Measurements from ENCODE around the gene SPATA46.

SPATA46 gene

DNA sequence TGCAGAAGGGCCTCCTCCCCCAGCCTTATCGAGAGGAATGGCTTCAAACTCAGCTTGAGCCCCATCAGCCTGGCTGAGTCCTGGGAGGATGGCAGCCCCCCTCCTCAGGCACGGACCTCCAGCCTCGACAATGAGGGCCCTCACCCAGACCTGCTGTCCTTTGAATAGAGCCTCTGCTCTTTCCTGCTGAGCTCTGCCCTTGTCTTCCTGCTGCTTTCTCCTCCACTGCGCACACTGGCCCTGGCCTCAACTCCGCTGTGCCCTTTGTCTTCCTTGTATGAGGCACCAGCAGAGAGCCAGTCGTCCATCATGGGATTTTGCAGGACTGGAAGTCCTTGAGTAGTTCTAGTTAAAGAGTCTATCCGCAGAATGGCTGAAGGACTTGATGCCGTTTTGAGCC, 6.9 kb upstream of the SPATA46 start:
- Histone ChIP-seq H3K9me3 (ENCODE audit: control insufficient read depth, low read depth, low read length) (no peaks in the 10 kb centered on the region), H3K36me3 (ENCODE audit: control insufficient read depth, low read depth, low read length) (peaks cover 3% of the 10 kb centered on the region), H3K27me3 (ENCODE audit: control insufficient read depth, insufficient read depth, low read length) (no peaks in the 10 kb centered on the region), H3K9ac (ENCODE audit: low read length) (no peak overlapping the region), H3K4me1 (ENCODE audit: control insufficient read depth, low read depth, low read length) (peaks cover 4% of the 10 kb centered on the region), H3K27ac (ENCODE audit: low read length) (no peak overlapping the region), H3K4me3 (ENCODE audit: low read length) (no peak overlapping the region)

DNA sequence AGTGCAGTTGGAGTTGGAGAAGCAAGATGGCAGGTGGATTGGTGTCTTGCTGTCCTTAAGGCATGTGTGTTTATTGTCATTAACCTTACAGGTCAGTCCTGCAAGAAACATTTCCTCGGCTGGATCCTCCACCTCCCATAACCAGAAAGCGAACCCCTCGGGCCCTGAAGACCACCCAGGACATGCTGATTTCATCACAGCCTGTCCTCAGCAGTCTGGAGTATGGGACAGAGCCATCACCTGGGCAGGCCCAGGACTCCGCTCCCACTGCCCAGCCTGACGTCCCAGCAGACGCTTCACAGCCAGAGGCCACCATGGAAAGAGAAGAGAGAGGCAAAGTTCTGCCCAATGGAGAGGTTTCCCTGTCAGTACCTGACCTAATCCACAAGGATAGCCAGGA, 6.4 kb upstream of the SPATA46 start:
- Histone ChIP-seq H3K9ac (ENCODE audit: low read length) (no peak overlapping the region), H3K27ac (ENCODE audit: low read length) (no peak overlapping the region), H3K4me1 (ENCODE audit: control insufficient read depth, low read depth, low read length) (peaks cover 4% of the 10 kb centered on the region), H3K36me3 (ENCODE audit: control insufficient read depth, low read depth, low read length) (peaks cover 3% of the 10 kb centered on the region), H3K4me3 (ENCODE audit: low read length) (no peak overlapping the region), H3K27me3 (ENCODE audit: control insufficient read depth, insufficient read depth, low read length) (no peaks in the 10 kb centered on the region), H3K9me3 (ENCODE audit: control insufficient read depth, low read depth, low read length) (no peaks in the 10 kb centered on the region)

DNA sequence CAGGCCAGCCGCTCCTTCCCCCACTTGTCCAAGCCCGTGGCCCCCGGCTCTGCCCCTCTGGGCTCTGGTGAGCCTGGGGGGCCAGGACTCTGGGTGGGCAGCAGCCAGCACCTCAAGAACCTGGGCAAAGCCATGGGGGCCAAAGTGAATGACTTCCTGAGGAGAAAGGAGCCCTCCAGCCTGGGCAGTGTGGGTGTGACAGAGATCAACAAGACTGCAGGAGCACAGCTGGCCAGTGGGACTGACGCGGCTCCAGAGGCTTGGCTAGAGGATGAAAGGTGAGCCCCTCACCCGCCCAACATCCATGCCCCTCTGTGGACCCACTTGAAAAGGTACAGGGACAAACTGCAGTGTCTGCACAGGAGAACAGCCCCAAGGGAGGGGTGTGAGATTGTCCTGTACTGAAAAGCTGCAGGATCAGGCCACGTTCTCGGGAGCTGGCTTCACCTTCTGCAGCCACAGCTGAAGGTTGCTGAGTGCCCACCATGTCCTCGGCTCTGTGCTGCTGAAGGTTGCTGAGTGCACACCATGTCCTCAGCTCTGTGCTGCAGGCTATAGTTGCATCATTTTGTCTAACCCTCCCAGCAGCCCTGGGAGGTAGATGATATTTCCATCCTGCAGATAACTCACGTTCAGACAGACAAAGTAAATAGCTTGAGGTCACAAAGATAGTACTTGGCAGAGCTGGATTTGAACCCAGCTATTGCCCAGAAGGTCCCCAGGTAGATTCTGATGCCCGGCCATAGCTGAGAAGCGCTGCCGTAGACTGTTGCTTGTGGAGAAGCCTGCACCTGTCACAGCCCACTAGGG, 5.5 kb upstream of the SPATA46 start:
- Histone ChIP-seq H3K27ac (ENCODE audit: low read length) (no peak overlapping the region), H3K4me3 (ENCODE audit: low read length) (no peak overlapping the region), H3K4me1 (ENCODE audit: control insufficient read depth, low read depth, low read length) (no peaks in the 10 kb centered on the region), H3K9ac (ENCODE audit: low read length) (no peak overlapping the region), H3K27me3 (ENCODE audit: control insufficient read depth, insufficient read depth, low read length) (no peaks in the 10 kb centered on the region), H3K9me3 (ENCODE audit: control insufficient read depth, low read depth, low read length) (no peaks in the 10 kb centered on the region), H3K36me3 (ENCODE audit: control insufficient read depth, low read depth, low read length) (peaks cover 3% of the 10 kb centered on the region)

DNA sequence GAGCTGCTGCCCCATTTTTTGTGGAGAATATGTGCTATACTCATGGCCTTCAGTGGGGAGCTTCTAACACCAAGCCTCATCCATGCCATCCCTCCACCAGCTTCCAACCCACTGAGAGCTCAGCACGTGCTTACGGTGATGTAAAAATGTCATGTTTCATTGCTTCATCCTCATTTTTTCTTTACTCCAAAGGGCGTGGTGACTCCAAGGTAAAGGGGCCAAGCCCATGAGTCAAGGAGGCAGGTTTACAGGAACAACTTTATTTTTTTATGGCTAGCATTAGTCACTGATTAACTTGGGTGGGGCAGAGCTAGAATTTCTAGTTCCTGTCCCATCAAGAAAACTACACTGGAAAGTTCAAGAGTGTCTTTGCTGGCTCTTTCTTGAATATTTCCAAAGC, 4.7 kb upstream of the SPATA46 start, which contains the start of gene C1orf226:
Gene C1orf226 (plus strand): TSS at position 346 of the 400 bp plus-strand sequence. CDS start 174 bp downstream, outside the sequence.
- Histone ChIP-seq H3K4me3 (ENCODE audit: low read length) (no peak within 1 kb of the TSS), H3K36me3 (ENCODE audit: control insufficient read depth, low read depth, low read length) (peaks cover 3% of the 10 kb centered on the region), H3K4me1 (ENCODE audit: control insufficient read depth, low read depth, low read length) (no peaks in the 10 kb centered on the region), H3K27me3 (ENCODE audit: control insufficient read depth, insufficient read depth, low read length) (no peaks in the 10 kb centered on the region), H3K9me3 (ENCODE audit: control insufficient read depth, low read depth, low read length) (no peaks in the 10 kb centered on the region), H3K9ac (ENCODE audit: low read length) (no peak within 1 kb of the TSS), H3K27ac (ENCODE audit: low read length) (no peak within 1 kb of the TSS)

GRCh38 chr1:162380061-162380846, 3.6 kb upstream of the SPATA46 start:
- Histone ChIP-seq H3K9me3 (ENCODE audit: control insufficient read depth, low read depth, low read length) (no peaks in the 10 kb centered on the region), H3K9ac (ENCODE audit: low read length) (no peak overlapping the region), H3K27me3 (ENCODE audit: control insufficient read depth, insufficient read depth, low read length) (no peaks in the 10 kb centered on the region), H3K4me1 (ENCODE audit: control insufficient read depth, low read depth, low read length) (no peaks in the 10 kb centered on the region), H3K4me3 (ENCODE audit: low read length) (no peak overlapping the region), H3K27ac (ENCODE audit: low read length) (no peak overlapping the region), H3K36me3 (ENCODE audit: control insufficient read depth, low read depth, low read length) (peaks cover 3% of the 10 kb centered on the region)

DNA sequence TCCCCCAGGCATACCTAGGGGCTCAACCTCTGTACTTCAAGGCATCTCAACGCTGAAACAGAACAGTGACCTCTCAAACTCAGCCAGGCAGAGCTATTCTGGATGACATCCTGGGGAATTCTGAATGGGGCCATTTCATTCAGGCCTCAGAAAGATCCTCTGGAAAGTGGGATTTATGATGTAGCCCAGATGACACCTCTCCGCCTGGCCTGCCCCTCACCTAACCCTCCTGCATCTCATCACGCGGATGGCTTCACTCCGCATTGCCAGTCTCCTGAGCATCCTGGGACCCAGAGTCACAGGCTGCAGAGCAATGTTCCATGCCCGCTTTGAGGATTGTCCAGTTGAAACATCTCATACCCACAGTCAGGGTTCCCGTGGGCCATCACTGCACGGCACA, 1.2 kb downstream of the SPATA46 start:
- H3K36me3 ChIP-seq (ENCODE audit: control insufficient read depth, low read depth, low read length): no peaks in the 10 kb centered on the region
- no peak overlapping the region for H3K27ac ChIP-seq (ENCODE audit: low read length)
- H3K4me3 ChIP-seq (ENCODE audit: low read length): no peak overlapping the region
- no peaks in the 10 kb centered on the region for H3K4me1 ChIP-seq (ENCODE audit: control insufficient read depth, low read depth, low read length)
- no peaks in the 10 kb centered on the region for H3K9me3 ChIP-seq (ENCODE audit: control insufficient read depth, low read depth, low read length)
- no peaks in the 10 kb centered on the region for H3K27me3 ChIP-seq (ENCODE audit: control insufficient read depth, insufficient read depth, low read length)
- no peak overlapping the region for H3K9ac ChIP-seq (ENCODE audit: low read length)

DNA sequence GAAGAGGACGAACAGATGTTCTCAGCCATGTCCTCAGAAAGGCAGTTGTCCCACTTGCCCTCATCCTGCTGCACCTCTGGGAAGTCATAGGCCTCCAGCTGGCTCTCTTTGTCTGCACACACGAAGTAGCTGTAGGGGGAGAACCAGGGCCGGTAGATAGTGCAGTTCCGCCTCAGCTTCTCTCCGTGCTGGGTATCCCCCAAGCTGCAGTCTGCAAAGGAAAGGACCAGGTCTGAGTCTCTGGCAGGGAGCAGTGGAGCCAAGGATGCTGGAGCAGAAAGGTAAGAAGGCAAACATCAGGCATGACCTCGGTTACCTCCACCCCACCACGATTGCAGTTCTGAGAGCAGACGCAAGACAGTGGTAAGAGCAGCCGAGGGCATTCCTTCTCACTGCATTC, 2.2 kb downstream of the SPATA46 start:
- no peaks in the 10 kb centered on the region for H3K9me3 ChIP-seq (ENCODE audit: control insufficient read depth, low read depth, low read length)
- H3K4me3 ChIP-seq (ENCODE audit: low read length): no peak overlapping the region
- no peak overlapping the region for H3K27ac ChIP-seq (ENCODE audit: low read length)

GRCh38 chr1:162373541-162374260, 3.0 kb downstream of the SPATA46 start:
- H3K27ac ChIP-seq (ENCODE audit: low read length): no peak overlapping the region
- H3K9me3 ChIP-seq (ENCODE audit: control insufficient read depth, low read depth, low read length): no peaks in the 10 kb centered on the region
- H3K36me3 ChIP-seq (ENCODE audit: control insufficient read depth, low read depth, low read length): no peaks in the 10 kb centered on the region
- no peak overlapping the region for H3K9ac ChIP-seq (ENCODE audit: low read length)
- H3K4me3 ChIP-seq (ENCODE audit: low read length): no peak overlapping the region
- H3K27me3 ChIP-seq (ENCODE audit: control insufficient read depth, insufficient read depth, low read length): no peaks in the 10 kb centered on the region
- H3K4me1 ChIP-seq (ENCODE audit: control insufficient read depth, low read depth, low read length): no peaks in the 10 kb centered on the region

More for the DNA sequence above, 2.2 kb downstream of the SPATA46 start:
- H3K9ac ChIP-seq (ENCODE audit: low read length): no peak overlapping the region
- H3K27me3 ChIP-seq (ENCODE audit: control insufficient read depth, insufficient read depth, low read length): no peaks in the 10 kb centered on the region
- no peaks in the 10 kb centered on the region for H3K4me1 ChIP-seq (ENCODE audit: control insufficient read depth, low read depth, low read length)
- no peaks in the 10 kb centered on the region for H3K36me3 ChIP-seq (ENCODE audit: control insufficient read depth, low read depth, low read length)

DNA sequence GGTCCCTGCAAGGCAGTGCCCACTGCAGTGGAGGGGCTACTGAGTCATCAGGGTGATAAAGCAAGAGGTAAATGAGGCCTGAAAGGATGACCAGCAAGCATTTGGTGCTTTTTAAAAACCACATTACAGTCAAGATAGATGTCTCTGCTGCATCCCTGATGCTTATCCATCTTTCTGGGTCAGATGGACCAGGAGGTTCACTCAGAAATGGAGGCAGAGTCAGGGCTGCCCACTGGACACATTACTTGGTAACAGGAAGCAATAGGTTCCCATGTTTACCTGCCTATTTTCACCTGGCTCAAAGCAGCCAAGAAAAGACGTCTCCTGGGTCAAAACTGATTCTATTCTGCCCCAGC, 3.6 kb downstream of the SPATA46 start:
- no peaks in the 10 kb centered on the region for H3K27me3 ChIP-seq (ENCODE audit: control insufficient read depth, insufficient read depth, low read length)
- no peak overlapping the region for H3K9ac ChIP-seq (ENCODE audit: low read length)
- H3K4me3 ChIP-seq (ENCODE audit: low read length): no peak overlapping the region
- no peaks in the 10 kb centered on the region for H3K4me1 ChIP-seq (ENCODE audit: control insufficient read depth, low read depth, low read length)
- no peaks in the 10 kb centered on the region for H3K9me3 ChIP-seq (ENCODE audit: control insufficient read depth, low read depth, low read length)
- no peak overlapping the region for H3K27ac ChIP-seq (ENCODE audit: low read length)
- H3K36me3 ChIP-seq (ENCODE audit: control insufficient read depth, low read depth, low read length): no peaks in the 10 kb centered on the region

- Histone ChIP-seq H3K36me3 (ENCODE audit: control insufficient read depth, low read depth, low read length) (no peaks in the 10 kb centered on the region), H3K27me3 (ENCODE audit: control insufficient read depth, insufficient read depth, low read length) (no peaks in the 10 kb centered on the region), H3K9ac (ENCODE audit: low read length) (no peak overlapping the region), H3K4me3 (ENCODE audit: low read length) (no peak overlapping the region), H3K27ac (ENCODE audit: low read length) (no peak overlapping the region), H3K4me1 (ENCODE audit: control insufficient read depth, low read depth, low read length) (no peaks in the 10 kb centered on the region), H3K9me3 (ENCODE audit: control insufficient read depth, low read depth, low read length) (no peaks in the 10 kb centered on the region)
Measured at GRCh38 chr1:162372159-162373071, 4.2 kb downstream of the SPATA46 start.

DNA sequence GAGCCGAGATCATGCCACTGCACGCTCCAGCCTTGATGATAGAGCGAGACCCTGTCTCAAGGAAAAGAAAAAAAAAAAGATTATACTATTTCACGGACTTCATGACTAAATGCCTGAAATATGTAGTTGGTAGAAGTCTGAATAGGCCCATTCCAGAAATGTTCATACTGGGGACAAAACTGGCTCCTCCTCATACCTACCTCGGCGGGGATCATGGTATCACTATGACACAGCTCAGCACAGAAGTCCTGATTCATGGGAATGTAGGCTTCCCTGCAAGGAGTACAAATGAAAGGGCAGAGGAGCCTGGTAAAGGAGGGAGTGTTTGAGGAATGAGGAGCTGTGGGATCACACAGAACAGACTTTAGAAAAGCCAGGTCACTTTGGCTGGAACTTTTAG, 5.0 kb downstream of the SPATA46 start:
- no peak overlapping the region for H3K4me3 ChIP-seq (ENCODE audit: low read length)
- no peaks in the 10 kb centered on the region for H3K36me3 ChIP-seq (ENCODE audit: control insufficient read depth, low read depth, low read length)
- no peaks in the 10 kb centered on the region for H3K9me3 ChIP-seq (ENCODE audit: control insufficient read depth, low read depth, low read length)
- no peak overlapping the region for H3K9ac ChIP-seq (ENCODE audit: low read length)
- H3K27me3 ChIP-seq (ENCODE audit: control insufficient read depth, insufficient read depth, low read length): no peaks in the 10 kb centered on the region
- H3K4me1 ChIP-seq (ENCODE audit: control insufficient read depth, low read depth, low read length): no peaks in the 10 kb centered on the region
- H3K27ac ChIP-seq (ENCODE audit: low read length): no peak overlapping the region

Data from iPS-18a (cell line).